C4-2B (cell line): ENCODE data around the gene PI16.

Experiments used
- ZFX ChIP-seq: fragments of 450-650 bp; IDR thresholded peaks from 2 replicates; pipeline ENCODE4 v1.6.1; 2017
- TF ChIP-seq, protein P1 (sequence below): fragments of 450-650 bp; conservative IDR thresholded peaks from 2 replicates; pipeline ENCODE4 v1.5.1; 2017; ENCODE audit warnings: mild to moderate bottlenecking

DNA sequence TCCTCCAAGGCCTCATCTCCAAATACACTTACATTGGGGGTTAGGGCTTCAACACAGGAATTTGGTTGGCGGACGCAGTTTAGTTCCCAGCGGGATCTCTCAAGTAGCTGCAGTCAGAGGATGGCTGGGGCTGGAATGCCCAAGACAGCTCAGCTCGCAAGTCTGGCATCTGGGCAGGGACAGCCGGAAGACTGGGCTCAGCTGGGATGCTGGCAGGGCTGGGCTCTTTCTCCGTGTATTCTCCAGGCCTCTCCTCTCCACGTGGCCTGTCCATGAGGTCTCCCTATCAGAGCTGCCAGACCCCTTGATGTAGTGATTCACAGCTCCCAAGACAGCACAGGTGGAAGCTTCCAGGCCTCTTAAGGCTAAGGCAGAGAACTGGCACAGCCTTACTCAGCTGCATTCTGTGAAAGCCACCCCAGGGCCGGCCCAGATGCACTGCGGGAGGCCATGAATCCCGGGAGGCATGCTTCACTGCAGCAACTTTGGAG lies 55.9 kb downstream of the PI16 start:
- TF ChIP-seq, protein P1, sequence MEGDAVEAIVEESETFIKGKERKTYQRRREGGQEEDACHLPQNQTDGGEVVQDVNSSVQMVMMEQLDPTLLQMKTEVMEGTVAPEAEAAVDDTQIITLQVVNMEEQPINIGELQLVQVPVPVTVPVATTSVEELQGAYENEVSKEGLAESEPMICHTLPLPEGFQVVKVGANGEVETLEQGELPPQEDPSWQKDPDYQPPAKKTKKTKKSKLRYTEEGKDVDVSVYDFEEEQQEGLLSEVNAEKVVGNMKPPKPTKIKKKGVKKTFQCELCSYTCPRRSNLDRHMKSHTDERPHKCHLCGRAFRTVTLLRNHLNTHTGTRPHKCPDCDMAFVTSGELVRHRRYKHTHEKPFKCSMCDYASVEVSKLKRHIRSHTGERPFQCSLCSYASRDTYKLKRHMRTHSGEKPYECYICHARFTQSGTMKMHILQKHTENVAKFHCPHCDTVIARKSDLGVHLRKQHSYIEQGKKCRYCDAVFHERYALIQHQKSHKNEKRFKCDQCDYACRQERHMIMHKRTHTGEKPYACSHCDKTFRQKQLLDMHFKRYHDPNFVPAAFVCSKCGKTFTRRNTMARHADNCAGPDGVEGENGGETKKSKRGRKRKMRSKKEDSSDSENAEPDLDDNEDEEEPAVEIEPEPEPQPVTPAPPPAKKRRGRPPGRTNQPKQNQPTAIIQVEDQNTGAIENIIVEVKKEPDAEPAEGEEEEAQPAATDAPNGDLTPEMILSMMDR = no peak
- TF ChIP-seq ZFX = no peak
